Erythroblast (primary cell): ENCODE measurements around the gene CCDC86.

Source experiments
- GATA1 ChIP-seq: IDR thresholded peaks from 2 replicates; pipeline ENCODE4 v1.6.1; 2011; ENCODE audit warnings: low read depth, mild to moderate bottlenecking, control low read depth, low read length, moderate library complexity
- POLR2A ChIP-seq: IDR thresholded peaks from 2 replicates; pipeline ENCODE4 v1.6.1; 2011; ENCODE audit warnings: mild to moderate bottlenecking, low read length

DNA sequence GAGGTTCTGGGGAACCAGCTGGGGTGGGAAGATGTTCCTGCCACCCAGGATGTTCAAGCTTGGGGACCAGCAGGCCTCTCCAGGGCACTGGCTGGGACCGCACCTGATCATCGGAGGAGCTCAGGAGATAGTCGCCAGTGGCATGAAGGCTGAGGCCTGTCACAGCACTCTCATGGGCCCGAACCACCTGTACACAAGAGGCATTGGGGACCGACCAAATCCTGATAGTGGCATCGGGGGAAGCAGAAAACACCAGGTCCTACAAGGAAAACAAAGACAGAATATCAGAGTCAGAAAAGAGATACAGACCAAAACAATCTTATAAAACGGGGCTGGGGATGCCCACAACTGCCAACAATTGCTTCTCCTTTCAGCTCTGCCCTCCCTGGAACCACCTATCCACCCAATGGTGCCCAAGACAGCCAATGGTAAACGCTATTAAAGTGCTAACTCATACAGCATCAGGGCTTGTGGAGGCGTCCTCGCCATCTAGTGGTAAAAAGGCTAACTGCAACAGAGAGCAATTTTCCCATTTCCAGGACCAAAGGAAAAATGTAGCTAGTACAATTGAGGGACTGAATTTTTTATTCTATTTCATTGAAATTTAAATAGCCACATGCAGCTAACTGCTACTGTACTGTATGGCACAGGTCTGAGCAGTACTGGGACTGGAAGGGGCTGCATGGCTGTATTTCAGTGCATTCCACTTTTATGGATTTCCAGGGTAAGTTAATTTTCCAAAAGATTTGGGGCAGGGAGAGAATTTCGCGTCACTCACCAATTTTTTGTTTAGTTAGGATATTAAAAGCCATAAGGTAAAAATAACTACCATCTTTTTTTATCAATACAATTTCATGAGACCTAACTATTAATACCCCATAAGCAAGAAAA lies 57.4 kb downstream of the CCDC86 start:
- no peak for TF ChIP-seq POLR2A
- no peak for TF ChIP-seq GATA1
